HCT116 (cell line): ENCODE results near the gene PYGB. TPM values are rescaled to one million over a fixed set of nuclear protein-coding genes. Genes with fewer than 3 reads are reported as not detected.

Source experiments
- ATAC-seq: fragments of 200-7000 bp; cut with Tn5 transposase; 2 replicates; pipeline ENCODE4 v1.9.1; 2020; ENCODE audit warnings: mild to moderate bottlenecking, moderate library complexity
- BruUV-seq: library from RNA; stranded (reverse); fragments of 400-500 nt; replicated peaks from 2 replicates; lab custom pipeline; 2021; lab: Mats Ljungman, UMichigan
- CTCF ChIA-PET: fragments of 300-600 bp; sonication (Branson Sonifier 250); formaldehyde crosslinking; loops from one replicate; lab custom pipeline; 2021; ENCODE audit warnings: antibody characterized with exemption; lab: Charles Lee
- POLR2A ChIA-PET: fragments of 300-600, 350-600 bp; sonication (Branson Sonifier 250); formaldehyde crosslinking; loops from one replicate; lab custom pipeline; 2021; ENCODE audit warnings: antibody characterized with exemption; lab: Charles Lee
- RAD21 ChIA-PET, 2 experiments: fragments of 300-600 bp; sonication (Branson Sonifier 250); formaldehyde crosslinking; loops; one replicate each; lab custom pipeline; 2023; ENCODE audit warnings: low total read pairs in 2 of 2; ENCODE audit not compliant: uncharacterized antibody in 2 of 2, unreplicated experiment in 2 of 2, low non-redundant PET in 1 of 2; lab: Charles Lee
- DNase-seq: peaks from one replicate; pipeline ENCODE4 v3.0.0-alpha.2; 2010; ENCODE audit warnings: low read depth, low spot score
- H2AFZ ChIP-seq: fragments of 200-600 bp; shearing (Covaris generic), sonication (generic); 2 replicates; pipeline ENCODE4 v1.6.1; 2017; ENCODE audit warnings: low read depth, mixed run types, mixed read lengths, antibody characterized with exemption, low read length; ENCODE audit not compliant: poor library complexity, severe bottlenecking
- H3K27ac ChIP-seq: 2 replicates; pipeline ENCODE4 v1.5.1; 2012; ENCODE audit warnings: low read depth, low read length
- H3K27me3 ChIP-seq: fragments of 200-600 bp; sonication (generic); 2 replicates; pipeline ENCODE4 v1.6.1; 2016; ENCODE audit warnings: mixed run types, low read length, mixed read lengths; ENCODE audit not compliant: insufficient read depth
- H3K36me3 ChIP-seq, 2 experiments: fragments of 200-500 bp in 1 of 2; fragments of 200-600 bp in 1 of 2; sonication (Bioruptor generic) in 1 of 2; sonication (generic) in 1 of 2; 2 replicates each; pipeline versions ENCODE4 v1.5.1 to v1.6.1; 2014 to 2016; ENCODE audit warnings: low read length in 2 of 2, inconsistent platforms in 1 of 2, mixed read lengths in 1 of 2, mixed run types in 1 of 2; ENCODE audit not compliant: insufficient read depth in 2 of 2, control insufficient read depth in 1 of 2
- H3K4me1 ChIP-seq, 2 experiments: fragments of 200-600 bp in 1 of 2; sonication (generic) in 1 of 2; 2 replicates each; pipeline versions ENCODE4 v1.5.1 to v1.6.1; 2012 to 2017; ENCODE audit warnings: low read length in 2 of 2, inconsistent platforms in 1 of 2, mild to moderate bottlenecking in 1 of 2, mixed read lengths in 1 of 2, mixed run types in 1 of 2, moderate library complexity in 1 of 2; ENCODE audit not compliant: insufficient read depth in 2 of 2, control insufficient read depth in 1 of 2
- H3K4me2 ChIP-seq: fragments of 200-600 bp; sonication (generic); 2 replicates; pipeline ENCODE4 v1.6.1; 2017; ENCODE audit warnings: mixed run types, low read length, mixed read lengths
- H3K4me3 ChIP-seq, 2 experiments: fragments of 200-600 bp in 1 of 2; sonication (generic) in 1 of 2; replicated peaks in 1 of 2; 2 replicates each; pipeline ENCODE4 v1.5.1; 2011 to 2016; ENCODE audit warnings: low read length in 2 of 2, control low read depth in 1 of 2, low read depth in 1 of 2, mild to moderate bottlenecking in 1 of 2, mixed read lengths in 1 of 2, mixed run types in 1 of 2
- H3K79me2 ChIP-seq: fragments of 200-600 bp; sonication (generic); 2 replicates; pipeline ENCODE4 v1.6.1; 2017; ENCODE audit warnings: mild to moderate bottlenecking, mixed run types, low read length, moderate library complexity, mixed read lengths; ENCODE audit not compliant: insufficient read depth
- H3K9ac ChIP-seq: fragments of 200-600 bp; sonication (generic); 2 replicates; pipeline ENCODE4 v1.6.1; 2016; ENCODE audit warnings: low read length, mixed read lengths
- H3K9me2 ChIP-seq: fragments of 200-600 bp; sonication (generic), shearing (Covaris generic); 2 replicates; pipeline ENCODE4 v1.6.1; 2017; ENCODE audit warnings: mixed run types, mild to moderate bottlenecking, moderate library complexity; ENCODE audit not compliant: insufficient read depth
- H3K9me3 ChIP-seq, 2 experiments: fragments of 200-500 bp in 1 of 2; fragments of 200-600 bp in 1 of 2; sonication (Bioruptor generic) in 1 of 2; sonication (generic) in 1 of 2; 2 replicates each; pipeline ENCODE4 v1.6.1; 2014 to 2017; ENCODE audit warnings: low read length in 2 of 2, mixed read lengths in 2 of 2, inconsistent platforms in 1 of 2, low read depth in 1 of 2, mild to moderate bottlenecking in 1 of 2, mixed run types in 1 of 2, moderate library complexity in 1 of 2; ENCODE audit not compliant: control insufficient read depth in 1 of 2, insufficient read depth in 1 of 2
- H4K20me1 ChIP-seq: fragments of 200-600 bp; sonication (generic), shearing (Covaris generic); 2 replicates; pipeline ENCODE4 v1.6.1; 2017; ENCODE audit warnings: mixed run types, mild to moderate bottlenecking, moderate library complexity; ENCODE audit not compliant: insufficient read depth
- CEBPB ChIP-seq: IDR thresholded peaks from 2 replicates; pipeline ENCODE4 v1.6.1; 2012; ENCODE audit warnings: low read depth
- ELF1 ChIP-seq: IDR thresholded peaks from 2 replicates; pipeline ENCODE4 v1.6.1; 2012; ENCODE audit warnings: low read depth, borderline replicate concordance
- FOSL1 ChIP-seq: IDR thresholded peaks from 2 replicates; pipeline ENCODE4 v1.6.1; 2012; ENCODE audit warnings: low read depth
- JUND ChIP-seq: IDR thresholded peaks from 2 replicates; pipeline ENCODE4 v1.6.1; 2012
- POLR2A ChIP-seq: IDR thresholded peaks from 2 replicates; pipeline ENCODE4 v1.7.0; 2011; ENCODE audit warnings: borderline replicate concordance; ENCODE audit not compliant: insufficient read depth, insufficient read length; ENCODE audit errors: extremely low read depth
- POLR2AphosphoS5 ChIP-seq: IDR thresholded peaks from 2 replicates; pipeline ENCODE4 v1.6.1; 2011; ENCODE audit warnings: mild to moderate bottlenecking, low read depth, low read length, moderate library complexity
- RAD21 ChIP-seq: IDR thresholded peaks from 2 replicates; pipeline ENCODE4 v1.6.1; 2012; ENCODE audit warnings: low read depth, mild to moderate bottlenecking
- SIN3A ChIP-seq: IDR thresholded peaks from 2 replicates; pipeline ENCODE4 v1.6.1; 2012; ENCODE audit warnings: low read depth
- SP1 ChIP-seq: IDR thresholded peaks from 2 replicates; pipeline ENCODE4 v1.6.1; 2012; ENCODE audit warnings: low read depth
- TCF7L2 ChIP-seq: IDR thresholded peaks from 2 replicates; pipeline ENCODE4 v1.7.0; 2011; ENCODE audit warnings: borderline replicate concordance, inconsistent platforms; ENCODE audit not compliant: insufficient read depth, insufficient read length; ENCODE audit errors: extremely low read depth
- YY1 ChIP-seq: IDR thresholded peaks from 2 replicates; pipeline ENCODE4 v1.6.1; 2011; ENCODE audit warnings: low read length, low read depth, moderate library complexity, mild to moderate bottlenecking; ENCODE audit not compliant: insufficient replicate concordance; ENCODE audit errors: extremely low read depth
- ZFX ChIP-seq: fragments of 450-650 bp; IDR thresholded peaks from 2 replicates; pipeline ENCODE4 v1.6.1; 2017
- ZNF274 ChIP-seq: fragments of 200-500 bp; sonication (Bioruptor generic); IDR thresholded peaks from 2 replicates; pipeline ENCODE4 v1.6.1; 2014; ENCODE audit warnings: mild to moderate bottlenecking, low read depth, low read length, inconsistent platforms
- intact Hi-C: fragments of 100-400 bp; cut with micrococcal nuclease; formaldehyde crosslinking; loops from 2 replicates; pipeline ENCODE4 v1.10.0; 2022
- total RNA-seq: library from RNA; stranded (reverse); gene quantifications from one replicate; pipeline ENCODE4 v1.2.1, GENCODE V29; 2021; ENCODE audit not compliant: unreplicated experiment
- TF ChIP-seq, protein P1 (sequence below): IDR thresholded peaks from 2 replicates; pipeline ENCODE4 v1.6.1; 2012
- TF ChIP-seq, protein P2 (sequence below): IDR thresholded peaks from 2 replicates; pipeline ENCODE4 v1.6.1; 2011; ENCODE audit warnings: mild to moderate bottlenecking, low read length, moderate library complexity; ENCODE audit not compliant: insufficient replicate concordance; ENCODE audit errors: extremely low read depth

Gene PYGB
- total RNA-seq, 1 experiment from 2014 or later: 87.8 TPM

DNA sequence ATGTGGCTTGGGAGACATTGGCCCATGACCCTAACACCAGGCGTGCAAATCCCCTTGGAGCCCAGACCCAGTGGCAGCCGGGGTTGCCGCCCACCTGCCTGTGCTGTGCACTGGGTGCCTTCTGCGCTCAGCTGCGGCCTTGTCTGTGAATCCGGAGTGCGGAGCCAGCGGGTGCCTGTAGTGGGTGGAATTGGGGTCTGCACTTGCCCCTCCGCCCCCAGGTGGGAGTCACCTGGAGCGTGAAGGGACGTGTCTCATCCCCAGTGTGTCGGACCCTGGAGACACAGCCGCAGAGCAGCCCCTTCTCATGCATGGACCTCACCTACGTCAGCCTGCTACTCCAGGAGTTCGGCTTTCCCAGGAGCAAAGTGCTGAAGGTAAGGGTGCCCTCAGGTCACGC lies 22.9 kb upstream of the PYGB start:
- Histone ChIP-seq H2AFZ (no peak overlapping the region), H3K27me3 (no peaks in the 10 kb centered on the region), H3K4me1 (peaks cover 28 to 35% of the 10 kb centered on the region in 2 experiments), H3K79me2 (no peaks in the 10 kb centered on the region), H3K9me3 (no peaks in the 10 kb centered on the region), H3K4me3 (no peak overlapping the region), H4K20me1 (no peaks in the 10 kb centered on the region), H3K9ac (no peak overlapping the region), H3K27ac (no peak overlapping the region), H3K4me2 (no peak overlapping the region), H3K9me2 (no peaks in the 10 kb centered on the region), H3K36me3 (0 out of 4 replicates have a peak, but pooled peaks cover 2 to 3% of the 10 kb centered on the region in 2 experiments)
- intact Hi-C loops: no loop called here
- TF ChIP-seq ELF1 (no peak), ZFX (no peak), RAD21 (no peak), POLR2A (no peak), ZNF274 (no peak)
- ChIA-PET POLR2A (no interaction called here), RAD21 (no interaction called here), CTCF (no interaction called here)
- DNase-seq: no peak
- BruUV-seq: no TSS peak
- no peak for ATAC-seq

DNA sequence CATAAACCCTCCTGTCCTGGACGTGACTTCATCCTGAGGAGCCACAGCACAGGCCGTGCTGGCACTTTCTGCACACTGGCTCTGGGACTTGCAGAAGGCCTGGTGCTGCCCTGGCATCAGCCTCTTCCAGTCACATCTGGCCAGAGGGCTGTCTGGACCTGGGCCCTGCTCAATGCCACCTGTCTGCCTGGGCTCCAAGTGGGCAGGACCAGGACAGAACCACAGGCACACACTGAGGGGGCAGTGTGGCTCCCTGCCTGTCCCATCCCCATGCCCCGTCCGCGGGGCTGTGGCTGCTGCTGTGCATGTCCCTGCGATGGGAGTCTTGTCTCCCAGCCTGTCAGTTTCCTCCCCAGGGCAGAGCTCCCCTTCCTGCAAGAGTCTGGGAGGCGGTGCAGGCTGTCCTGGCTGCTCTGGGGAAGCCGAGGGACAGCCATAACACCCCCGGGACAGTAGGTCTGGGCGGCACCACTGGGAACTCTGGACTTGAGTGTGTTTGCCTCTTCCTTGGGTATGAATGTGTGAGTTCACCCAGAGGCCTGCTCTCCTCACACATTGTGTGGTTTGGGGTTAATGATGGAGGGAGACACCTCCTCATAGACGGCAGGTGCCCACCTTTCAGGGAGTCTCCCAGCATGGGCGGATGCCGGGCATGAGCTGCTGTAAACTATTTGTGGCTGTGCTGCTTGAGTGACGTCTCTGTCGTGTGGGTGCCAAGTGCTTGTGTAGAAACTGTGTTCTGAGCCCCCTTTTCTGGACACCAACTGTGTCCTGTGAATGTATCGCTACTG lies 22.0 kb upstream of the PYGB start:
- Histone ChIP-seq H4K20me1 (no peaks in the 10 kb centered on the region), H2AFZ (no peak overlapping the region), H3K27me3 (no peaks in the 10 kb centered on the region), H3K9me2 (no peaks in the 10 kb centered on the region), H3K27ac (no peak overlapping the region; the same call in 1 of the 2 replicates), H3K4me1 (peaks cover 28 to 35% of the 10 kb centered on the region in 2 experiments), H3K36me3 (0 out of 4 replicates have a peak, but pooled peaks cover 2 to 3% of the 10 kb centered on the region in 2 experiments), H3K4me3 (no peak overlapping the region), H3K9ac (no peak overlapping the region), H3K79me2 (no peaks in the 10 kb centered on the region), H3K9me3 (no peaks in the 10 kb centered on the region), H3K4me2 (no peak overlapping the region)
- CTCF ChIA-PET: no interaction called here
- RAD21 ChIA-PET: no interaction called here
- DNase-seq: no peak
- no peak for ATAC-seq
- intact Hi-C loops: no loop called here
- POLR2A ChIA-PET: interaction anchor here (1.7 kb wide), 1 partner anchor 11 kb away, joined by 4 read pairs; no protein-coding TSS in a partner anchor
- TSS peak; percentile 11 for BruUV-seq
- TF ChIP-seq POLR2AphosphoS5 (no peak), SIN3A (no peak), CEBPB (no peak), YY1 (no peak), ELF1 (no peak), POLR2A (no peak), ZNF274 (no peak), ZFX (no peak), JUND (no peak), FOSL1 (no peak), RAD21 (no peak), SP1 (no peak), TCF7L2 (no peak)
- TF ChIP-seq, protein P1, sequence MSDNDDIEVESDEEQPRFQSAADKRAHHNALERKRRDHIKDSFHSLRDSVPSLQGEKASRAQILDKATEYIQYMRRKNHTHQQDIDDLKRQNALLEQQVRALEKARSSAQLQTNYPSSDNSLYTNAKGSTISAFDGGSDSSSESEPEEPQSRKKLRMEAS: no peak
- TF ChIP-seq, protein P2, sequence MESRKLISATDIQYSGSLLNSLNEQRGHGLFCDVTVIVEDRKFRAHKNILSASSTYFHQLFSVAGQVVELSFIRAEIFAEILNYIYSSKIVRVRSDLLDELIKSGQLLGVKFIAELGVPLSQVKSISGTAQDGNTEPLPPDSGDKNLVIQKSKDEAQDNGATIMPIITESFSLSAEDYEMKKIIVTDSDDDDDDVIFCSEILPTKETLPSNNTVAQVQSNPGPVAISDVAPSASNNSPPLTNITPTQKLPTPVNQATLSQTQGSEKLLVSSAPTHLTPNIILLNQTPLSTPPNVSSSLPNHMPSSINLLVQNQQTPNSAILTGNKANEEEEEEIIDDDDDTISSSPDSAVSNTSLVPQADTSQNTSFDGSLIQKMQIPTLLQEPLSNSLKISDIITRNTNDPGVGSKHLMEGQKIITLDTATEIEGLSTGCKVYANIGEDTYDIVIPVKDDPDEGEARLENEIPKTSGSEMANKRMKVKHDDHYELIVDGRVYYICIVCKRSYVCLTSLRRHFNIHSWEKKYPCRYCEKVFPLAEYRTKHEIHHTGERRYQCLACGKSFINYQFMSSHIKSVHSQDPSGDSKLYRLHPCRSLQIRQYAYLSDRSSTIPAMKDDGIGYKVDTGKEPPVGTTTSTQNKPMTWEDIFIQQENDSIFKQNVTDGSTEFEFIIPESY: no peak
